ENCODE results near the gene RTF1. TPM values are rescaled to one million over a fixed set of nuclear protein-coding genes. Genes with fewer than 3 reads are reported as not detected.
A peak's percentile ranks its signal among the peaks of the same experiment; 100 is the strongest.
"Not testable (repeated sequence)": the region's sequence is repeated elsewhere in the genome, so short reads cannot be mapped to it uniquely, and the experiment has no call there.

Gene RTF1
- total RNA-seq, 4 donors from 2014 or later = 15.2 to 33.0 (median 23.8) TPM

- Histone ChIP-seq H3K9me3 (no peaks in the 10 kb centered on the region), H3K27me3 (no peaks in the 10 kb centered on the region), H3K36me3 (no peaks in the 10 kb centered on the region), H3K4me3 (no peak overlapping the region), H3K4me1 (no peaks in the 10 kb centered on the region), H3K27ac (no peak overlapping the region)
- TF ChIP-seq POLR2A (IDR thresholded peaks at IDR 0.05) (no peak), CTCF (IDR thresholded peaks at IDR 0.05) (no peak)
- DNase-seq = no peak
Measured at GRCh38 chr15:41411441-41411840, 5.5 kb upstream of the RTF1 start.

DNA sequence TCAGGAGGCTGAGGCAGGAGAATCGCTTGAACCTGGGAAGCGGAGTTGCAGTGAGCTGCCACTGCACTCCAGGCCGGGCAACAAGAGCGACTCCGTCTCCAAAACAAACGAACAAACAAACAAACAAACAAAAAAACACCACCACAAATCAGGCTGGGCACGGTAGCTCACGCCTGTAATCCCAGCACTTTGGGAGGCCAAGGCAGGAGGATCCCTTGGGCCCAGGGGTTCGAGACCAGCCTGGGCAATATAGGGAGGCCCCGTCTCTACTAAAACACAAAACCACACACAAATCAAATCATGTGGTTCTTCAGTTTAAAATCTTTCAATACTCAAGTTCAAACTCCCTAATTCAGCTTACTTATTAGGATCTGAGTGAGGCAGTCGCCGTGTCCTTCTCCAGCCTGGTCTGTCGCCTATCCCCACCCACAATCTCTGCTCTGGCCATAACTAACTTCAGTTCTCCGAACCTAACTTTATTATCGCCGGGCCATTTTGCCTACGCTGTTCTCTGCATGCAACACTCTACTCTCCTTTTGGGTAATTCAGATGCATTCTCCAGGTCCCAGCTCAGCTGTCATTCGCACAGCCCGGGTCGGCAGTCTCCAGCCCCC lies 660 bp upstream of the RTF1 start:
- TF ChIP-seq POLR2A (IDR thresholded peaks at IDR 0.05) (no peak), CTCF (IDR thresholded peaks at IDR 0.05) (no peak)
- Histone ChIP-seq H3K4me3 (peak overlapping the region; percentile 90 to 98 (median 96)), H3K9me3 (no peaks in the 10 kb centered on the region), H3K4me1 (peaks cover 0 to 15% (median 8%) of the 10 kb centered on the region in 4 donors), H3K27ac (peak overlapping the region; percentile 84 to 90 (median 88)), H3K27me3 (no peaks in the 10 kb centered on the region), H3K36me3 (no peaks in the 10 kb centered on the region)
- DNase-seq = no peak

DNA sequence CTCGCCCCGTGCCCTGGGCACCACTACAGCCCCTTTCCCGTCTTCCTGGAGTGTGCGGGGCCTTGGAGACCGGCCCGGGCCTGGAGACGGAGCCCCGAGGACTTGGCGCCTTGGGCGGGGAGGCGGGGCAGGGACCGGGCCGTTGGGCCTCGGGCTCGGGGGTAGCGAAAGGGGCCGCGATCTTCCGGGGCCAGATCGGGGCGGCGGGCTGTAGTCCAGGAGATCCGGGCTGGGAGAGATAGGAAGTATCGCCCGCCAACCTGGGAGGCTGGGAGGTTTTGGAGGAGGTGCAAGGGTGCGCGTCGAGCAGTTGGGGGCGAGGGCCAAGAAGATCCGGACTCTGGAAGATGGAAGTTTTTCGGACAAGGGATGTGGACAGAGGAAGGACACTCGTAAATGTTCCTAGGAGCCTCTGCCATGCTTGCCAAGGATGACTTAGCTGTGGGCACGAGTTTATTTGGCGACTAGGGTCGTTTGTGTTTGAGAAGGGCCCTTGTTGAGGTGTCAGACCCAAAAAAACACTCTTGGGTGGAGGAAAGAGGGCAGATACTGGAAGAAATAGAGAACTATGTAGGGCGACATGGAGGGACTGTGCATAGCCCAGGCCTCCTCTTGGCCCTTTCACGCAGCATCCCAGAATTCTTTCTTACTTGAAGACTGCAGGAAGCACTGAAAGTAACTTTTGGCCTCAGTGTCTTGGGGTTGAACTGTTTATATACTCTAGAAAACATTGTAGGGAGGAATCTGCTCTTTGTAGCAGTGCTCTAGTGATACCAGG lies 712 bp downstream of the RTF1 start:
- DNase-seq = peak in 1 of 3 donors; percentile 55
- H3K9me3 ChIP-seq = no peaks in the 10 kb centered on the region
- peak in 1 of 2 donors; percentile 8 for TF ChIP-seq POLR2A (IDR thresholded peaks at IDR 0.05)
- no peak for TF ChIP-seq CTCF (IDR thresholded peaks at IDR 0.05)
- peak overlapping the region; percentile 84 to 90 (median 88) for H3K27ac ChIP-seq
- H3K36me3 ChIP-seq = no peaks in the 10 kb centered on the region
- H3K4me3 ChIP-seq = peak overlapping the region; percentile 90 to 98 (median 96)
- peaks cover 0 to 15% (median 8%) of the 10 kb centered on the region in 4 donors for H3K4me1 ChIP-seq
- no peaks in the 10 kb centered on the region for H3K27me3 ChIP-seq

- Histone ChIP-seq H3K27me3 (no peaks in the 10 kb centered on the region), H3K27ac (no peak overlapping the region), H3K36me3 (peaks cover 0 to 4% (median 0%) of the 10 kb centered on the region in 3 donors), H3K9me3 (no peaks in the 10 kb centered on the region), H3K4me3 (no peak overlapping the region), H3K4me1 (peaks cover 0 to 2% (median under 1%) of the 10 kb centered on the region in 4 donors)
- peak in 1 of 3 donors; percentile 25 for DNase-seq
- TF ChIP-seq CTCF (IDR thresholded peaks at IDR 0.05) (no peak), POLR2A (IDR thresholded peaks at IDR 0.05) (no peak)
Measured at GRCh38 chr15:41423979-41424659, 7.2 kb downstream of the RTF1 start.

GRCh38 chr15:41424809-41425208 lies 7.9 kb downstream of the RTF1 start:
- TF ChIP-seq CTCF (IDR thresholded peaks at IDR 0.05) (no peak), POLR2A (IDR thresholded peaks at IDR 0.05) (no peak)
- Histone ChIP-seq H3K4me1 (peaks cover 0 to 6% (median 1%) of the 10 kb centered on the region in 4 donors), H3K9me3 (no peaks in the 10 kb centered on the region), H3K27me3 (no peaks in the 10 kb centered on the region), H3K4me3 (no peak overlapping the region), H3K36me3 (peaks cover 0 to 4% (median 0%) of the 10 kb centered on the region in 3 donors), H3K27ac (no peak overlapping the region)
- DNase-seq = peak in 1 of 3 donors; percentile 24

DNA sequence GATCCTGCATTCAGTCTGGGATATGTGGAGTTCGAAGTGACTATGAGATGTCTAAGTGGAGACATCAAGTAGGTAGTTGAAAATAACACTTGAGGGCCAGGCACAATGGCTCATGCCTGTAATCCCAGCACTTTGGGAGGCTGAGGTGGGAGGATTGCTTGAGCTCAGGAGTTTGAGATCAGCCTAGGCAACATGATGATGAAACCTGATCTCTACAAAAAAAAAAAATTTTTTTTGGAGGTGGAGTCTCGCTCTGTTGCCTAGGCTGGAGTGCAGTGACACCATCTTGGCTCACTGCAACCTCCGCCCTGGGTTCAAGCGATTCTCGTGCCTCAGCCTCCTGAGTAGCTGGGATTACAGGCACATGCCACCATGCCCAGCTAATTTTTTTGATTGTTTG lies 9.0 kb downstream of the RTF1 start:
- DNase-seq = peak in 1 of 3 donors; percentile 1
- not testable (repeated sequence) for H3K4me3 ChIP-seq, H3K27ac ChIP-seq, H3K9me3 ChIP-seq, H3K36me3 ChIP-seq, H3K27me3 ChIP-seq
- H3K4me1 ChIP-seq = peaks cover 0 to 12% (median 1%) of the 10 kb centered on the region in 4 donors

All from Peyer's patch (tissue), 4 donors.